B cell (primary cell): ENCODE data around the gene TRIM52.
"Not testable (repeated sequence)": the region's sequence is repeated elsewhere in the genome, so short reads cannot be mapped to it uniquely, and the experiment has no call there.

Experiments
- CTCF ChIP-seq: fragments of 200-600 bp; IDR thresholded peaks from one replicate; pipeline ENCODE4 v1.8.0; 2022; ENCODE audit warnings: antibody characterized with exemption, mild to moderate bottlenecking
- EZH2 ChIP-seq: IDR thresholded peaks from 2 replicates; pipeline ENCODE4 v1.6.1; 2012; ENCODE audit warnings: borderline replicate concordance, low read depth, mild to moderate bottlenecking, moderate library complexity, low read length; ENCODE audit not compliant: insufficient read depth, poor library complexity, severe bottlenecking

GRCh38 chr5:181209006-181209405 lies 51.9 kb downstream of the TRIM52 start:
- not testable (repeated sequence) for TF ChIP-seq CTCF, EZH2
